HL-60 (cell line): ENCODE measurements around the gene BMP8B.

Source experiments
- DNase-seq, 2 experiments: peaks; one replicate each; pipeline ENCODE4 v3.0.0-alpha.2; 2010 to 2020; ENCODE audit warnings: low read depth in 1 of 2, low spot score in 1 of 2
- H3K27ac ChIP-seq: fragments of 250-450 bp; sonication (Bioruptor Pico); replicated peaks from 2 replicates; pipeline ENCODE4 v1.5.1; 2020; ENCODE audit warnings: mild to moderate bottlenecking, moderate library complexity
- H3K27me3 ChIP-seq: fragments of 250-450 bp; sonication (Bioruptor Pico); 2 replicates; pipeline ENCODE4 v1.5.1; 2021; ENCODE audit warnings: mild to moderate bottlenecking, moderate library complexity; ENCODE audit not compliant: insufficient read depth, poor library complexity, severe bottlenecking
- H3K4me3 ChIP-seq: replicated peaks from 2 replicates; pipeline ENCODE4 v1.5.1; 2011; ENCODE audit warnings: mild to moderate bottlenecking, control low read depth, low read length; ENCODE audit not compliant: insufficient read depth
- GABPA ChIP-seq: IDR thresholded peaks from 2 replicates; pipeline ENCODE4 v1.6.1; 2012; ENCODE audit warnings: low read depth
- POLR2AphosphoS5 ChIP-seq: IDR thresholded peaks from 2 replicates; pipeline ENCODE4 v1.6.1; 2012; ENCODE audit warnings: low read depth
- SPI1 ChIP-seq: IDR thresholded peaks from 2 replicates; pipeline ENCODE4 v1.6.1; 2012; ENCODE audit warnings: low read depth, mild to moderate bottlenecking, borderline replicate concordance
- TF ChIP-seq, protein P1 (sequence below): IDR thresholded peaks from 2 replicates; pipeline ENCODE4 v1.6.1; 2012; ENCODE audit warnings: low read depth; ENCODE audit not compliant: insufficient replicate concordance
- TF ChIP-seq, protein P2 (sequence below): IDR thresholded peaks from one replicate; pipeline ENCODE4 v1.5.1; 2011; ENCODE audit warnings: low read length, control low read depth, inconsistent platforms; ENCODE audit not compliant: insufficient read depth

The BMP8B gene

DNA sequence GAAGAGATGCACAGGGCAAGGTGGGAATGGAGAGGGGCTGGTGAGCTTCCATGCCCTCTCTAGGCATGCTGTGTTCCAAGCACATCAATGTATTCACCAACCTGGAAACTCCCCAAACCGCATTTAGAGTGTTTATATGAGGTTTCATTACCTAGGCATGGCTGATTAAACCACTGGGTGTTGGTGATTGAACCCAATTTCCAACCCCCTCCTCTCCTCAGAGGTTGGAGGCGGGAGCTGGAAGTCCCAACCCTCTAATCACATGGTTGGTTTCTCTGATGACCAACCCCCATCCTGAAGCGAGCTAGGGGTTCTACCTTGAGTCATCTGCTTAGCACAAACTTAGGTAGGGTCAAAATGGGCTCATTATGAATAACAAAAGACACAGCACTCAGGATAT lies 52.9 kb downstream of the BMP8B start:
- H3K4me3 ChIP-seq, result no peak overlapping the region
- DNase-seq, result no peak
- H3K27me3 ChIP-seq, result peaks cover 12% of the 10 kb centered on the region
- TF ChIP-seq GABPA, result no peak
- TF ChIP-seq, protein P1, sequence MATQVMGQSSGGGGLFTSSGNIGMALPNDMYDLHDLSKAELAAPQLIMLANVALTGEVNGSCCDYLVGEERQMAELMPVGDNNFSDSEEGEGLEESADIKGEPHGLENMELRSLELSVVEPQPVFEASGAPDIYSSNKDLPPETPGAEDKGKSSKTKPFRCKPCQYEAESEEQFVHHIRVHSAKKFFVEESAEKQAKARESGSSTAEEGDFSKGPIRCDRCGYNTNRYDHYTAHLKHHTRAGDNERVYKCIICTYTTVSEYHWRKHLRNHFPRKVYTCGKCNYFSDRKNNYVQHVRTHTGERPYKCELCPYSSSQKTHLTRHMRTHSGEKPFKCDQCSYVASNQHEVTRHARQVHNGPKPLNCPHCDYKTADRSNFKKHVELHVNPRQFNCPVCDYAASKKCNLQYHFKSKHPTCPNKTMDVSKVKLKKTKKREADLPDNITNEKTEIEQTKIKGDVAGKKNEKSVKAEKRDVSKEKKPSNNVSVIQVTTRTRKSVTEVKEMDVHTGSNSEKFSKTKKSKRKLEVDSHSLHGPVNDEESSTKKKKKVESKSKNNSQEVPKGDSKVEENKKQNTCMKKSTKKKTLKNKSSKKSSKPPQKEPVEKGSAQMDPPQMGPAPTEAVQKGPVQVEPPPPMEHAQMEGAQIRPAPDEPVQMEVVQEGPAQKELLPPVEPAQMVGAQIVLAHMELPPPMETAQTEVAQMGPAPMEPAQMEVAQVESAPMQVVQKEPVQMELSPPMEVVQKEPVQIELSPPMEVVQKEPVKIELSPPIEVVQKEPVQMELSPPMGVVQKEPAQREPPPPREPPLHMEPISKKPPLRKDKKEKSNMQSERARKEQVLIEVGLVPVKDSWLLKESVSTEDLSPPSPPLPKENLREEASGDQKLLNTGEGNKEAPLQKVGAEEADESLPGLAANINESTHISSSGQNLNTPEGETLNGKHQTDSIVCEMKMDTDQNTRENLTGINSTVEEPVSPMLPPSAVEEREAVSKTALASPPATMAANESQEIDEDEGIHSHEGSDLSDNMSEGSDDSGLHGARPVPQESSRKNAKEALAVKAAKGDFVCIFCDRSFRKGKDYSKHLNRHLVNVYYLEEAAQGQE, result no peak
- TF ChIP-seq, protein P2, sequence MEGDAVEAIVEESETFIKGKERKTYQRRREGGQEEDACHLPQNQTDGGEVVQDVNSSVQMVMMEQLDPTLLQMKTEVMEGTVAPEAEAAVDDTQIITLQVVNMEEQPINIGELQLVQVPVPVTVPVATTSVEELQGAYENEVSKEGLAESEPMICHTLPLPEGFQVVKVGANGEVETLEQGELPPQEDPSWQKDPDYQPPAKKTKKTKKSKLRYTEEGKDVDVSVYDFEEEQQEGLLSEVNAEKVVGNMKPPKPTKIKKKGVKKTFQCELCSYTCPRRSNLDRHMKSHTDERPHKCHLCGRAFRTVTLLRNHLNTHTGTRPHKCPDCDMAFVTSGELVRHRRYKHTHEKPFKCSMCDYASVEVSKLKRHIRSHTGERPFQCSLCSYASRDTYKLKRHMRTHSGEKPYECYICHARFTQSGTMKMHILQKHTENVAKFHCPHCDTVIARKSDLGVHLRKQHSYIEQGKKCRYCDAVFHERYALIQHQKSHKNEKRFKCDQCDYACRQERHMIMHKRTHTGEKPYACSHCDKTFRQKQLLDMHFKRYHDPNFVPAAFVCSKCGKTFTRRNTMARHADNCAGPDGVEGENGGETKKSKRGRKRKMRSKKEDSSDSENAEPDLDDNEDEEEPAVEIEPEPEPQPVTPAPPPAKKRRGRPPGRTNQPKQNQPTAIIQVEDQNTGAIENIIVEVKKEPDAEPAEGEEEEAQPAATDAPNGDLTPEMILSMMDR, result no peak
- no peak for TF ChIP-seq SPI1
- TF ChIP-seq POLR2AphosphoS5, result no peak
- no peak overlapping the region for H3K27ac ChIP-seq

DNA sequence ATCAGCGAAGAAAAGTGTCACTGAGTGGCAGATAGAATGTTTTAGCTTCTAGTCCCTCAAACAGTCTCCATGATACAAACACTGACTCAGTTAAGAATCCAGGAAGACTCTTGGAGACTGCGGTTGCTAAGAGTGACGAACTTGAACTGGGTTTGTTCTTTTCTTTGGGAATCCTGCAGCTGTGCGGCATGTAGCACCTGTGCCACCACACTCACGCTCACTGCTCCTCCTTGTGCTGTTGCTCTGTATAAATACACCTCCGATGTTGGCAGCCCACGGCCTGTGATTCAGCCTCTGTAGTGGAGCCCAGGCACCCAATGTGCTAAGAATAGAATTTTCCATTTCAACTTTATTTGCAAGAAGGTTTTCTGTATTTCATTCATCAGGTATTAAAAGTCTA lies 55.5 kb downstream of the BMP8B start:
- H3K27ac ChIP-seq, result no peak overlapping the region
- H3K27me3 ChIP-seq, result peaks cover 28% of the 10 kb centered on the region
- no peak for DNase-seq
- H3K4me3 ChIP-seq, result no peak overlapping the region
- TF ChIP-seq, protein P2, result no peak
- TF ChIP-seq GABPA, result no peak
- TF ChIP-seq POLR2AphosphoS5, result no peak
- no peak for TF ChIP-seq SPI1
- TF ChIP-seq, protein P1, result no peak

DNA sequence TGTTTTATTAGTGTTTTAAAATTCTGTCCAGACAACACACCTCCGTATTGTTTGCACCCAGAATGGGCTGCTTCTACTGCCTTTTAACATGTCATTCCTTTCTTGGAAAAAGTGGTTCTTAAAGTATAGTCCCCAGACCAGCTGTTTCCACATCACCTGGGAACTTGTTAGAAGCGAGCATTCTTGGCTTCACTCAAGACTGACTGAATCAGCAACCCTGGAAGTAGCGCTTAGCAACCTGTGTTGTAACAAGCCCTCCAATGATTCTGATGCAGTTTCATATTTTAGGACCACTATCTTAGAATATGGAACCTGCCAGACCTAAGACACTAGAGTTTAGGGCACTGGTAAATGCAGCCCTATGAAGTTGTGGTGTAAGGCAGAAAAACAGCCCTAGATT lies 55.9 kb downstream of the BMP8B start:
- H3K27ac ChIP-seq, result no peak overlapping the region
- no peak for DNase-seq
- no peak for TF ChIP-seq SPI1
- no peak overlapping the region for H3K4me3 ChIP-seq
- peaks cover 29% of the 10 kb centered on the region for H3K27me3 ChIP-seq

DNA sequence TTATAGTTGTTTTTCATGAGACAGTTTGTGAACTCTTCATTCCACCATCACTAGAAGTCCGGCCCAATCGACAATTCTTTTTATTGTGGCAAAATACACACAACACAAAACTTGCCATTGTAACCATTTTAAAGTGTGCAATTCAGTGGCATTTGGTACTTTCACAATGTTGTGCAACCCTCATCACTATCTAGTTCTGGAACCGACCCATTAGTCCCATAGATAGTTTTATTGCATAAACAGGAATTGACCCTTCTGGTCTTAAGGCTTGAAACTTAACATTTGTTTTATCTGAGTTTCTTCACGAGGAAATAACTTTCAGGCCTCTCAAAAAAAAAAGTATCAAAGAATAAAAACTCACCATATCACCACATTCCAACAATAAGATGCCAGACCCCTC lies 58.8 kb downstream of the BMP8B start:
- H3K27ac ChIP-seq, result no peak overlapping the region
- TF ChIP-seq, protein P2, result no peak
- TF ChIP-seq SPI1 (no peak), GABPA (no peak), POLR2AphosphoS5 (no peak)
- TF ChIP-seq, protein P1, result no peak
- peaks cover 50% of the 10 kb centered on the region for H3K27me3 ChIP-seq
- H3K4me3 ChIP-seq, result no peak overlapping the region
- no peak for DNase-seq
